ENCODE measurements around the gene ANO6. TPM values are rescaled to one million over a fixed set of nuclear protein-coding genes. Genes with fewer than 3 reads are reported as not detected.

Gene ANO6
- total RNA-seq, 1 donor from 2014 or later: 49.0 TPM

DNA sequence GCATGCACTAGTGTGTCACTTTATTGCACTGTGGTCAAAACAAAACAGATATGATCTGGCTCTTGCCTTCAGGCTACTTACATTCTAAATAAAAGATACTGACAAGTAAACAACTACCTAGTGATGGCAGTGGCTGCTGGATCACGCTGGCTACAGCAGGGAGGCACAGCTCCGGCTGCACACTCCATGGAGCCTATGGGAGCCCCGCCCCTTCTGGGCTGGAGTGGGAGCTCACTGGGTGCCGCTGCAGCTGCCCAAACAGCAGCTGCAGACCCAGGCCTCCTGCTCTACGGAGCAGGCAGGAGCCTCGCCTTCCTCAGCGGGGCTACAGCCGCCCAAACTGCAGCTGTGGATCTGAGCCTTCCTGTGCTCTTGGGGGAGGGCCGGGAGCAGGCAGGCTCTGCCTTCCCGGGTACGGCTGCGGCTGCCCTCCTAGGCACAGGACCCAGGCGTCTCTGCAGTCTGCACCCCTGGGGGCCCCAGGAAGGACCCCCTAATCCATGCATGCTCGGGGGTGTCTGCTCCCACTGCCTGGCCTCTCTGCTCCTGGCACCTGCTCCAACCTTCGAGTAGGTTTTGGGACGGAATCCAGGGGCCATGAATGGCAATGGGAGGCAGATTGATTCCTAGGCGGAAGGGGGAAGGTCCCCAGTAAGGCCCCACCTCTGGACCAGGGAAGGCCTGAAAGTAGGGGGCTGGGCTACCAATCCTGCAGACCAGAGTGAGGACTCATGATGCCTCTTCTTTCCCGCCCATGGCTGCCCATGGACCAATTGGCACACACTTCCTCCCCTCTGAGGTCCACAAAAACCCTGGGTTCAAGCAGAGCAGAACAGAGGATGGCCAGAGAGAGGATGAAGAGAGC, 253.1 kb downstream of the ANO6 start:
- H3K27ac Mint-ChIP-seq: no peak overlapping the region
- no peaks in the 10 kb centered on the region for H3K4me1 ChIP-seq
- no peaks in the 10 kb centered on the region for H3K36me3 ChIP-seq
- no peaks in the 10 kb centered on the region for H3K9me3 ChIP-seq (ENCODE audit: low read depth)
- H3K9ac ChIP-seq: no peak overlapping the region
- H3K4me2 ChIP-seq: no peak overlapping the region
- no peaks in the 10 kb centered on the region for H3K36me3 Mint-ChIP-seq
- H4K20me1 ChIP-seq (ENCODE audit: low read depth): no peaks in the 10 kb centered on the region
- H3K4me3 ChIP-seq: no peak overlapping the region
- TF ChIP-seq EZH2phosphoT487 (IDR thresholded peaks at IDR 0.05) (no peak), EZH2 (IDR thresholded peaks at IDR 0.05) (no peak)
- TF ChIP-seq, protein P1, sequence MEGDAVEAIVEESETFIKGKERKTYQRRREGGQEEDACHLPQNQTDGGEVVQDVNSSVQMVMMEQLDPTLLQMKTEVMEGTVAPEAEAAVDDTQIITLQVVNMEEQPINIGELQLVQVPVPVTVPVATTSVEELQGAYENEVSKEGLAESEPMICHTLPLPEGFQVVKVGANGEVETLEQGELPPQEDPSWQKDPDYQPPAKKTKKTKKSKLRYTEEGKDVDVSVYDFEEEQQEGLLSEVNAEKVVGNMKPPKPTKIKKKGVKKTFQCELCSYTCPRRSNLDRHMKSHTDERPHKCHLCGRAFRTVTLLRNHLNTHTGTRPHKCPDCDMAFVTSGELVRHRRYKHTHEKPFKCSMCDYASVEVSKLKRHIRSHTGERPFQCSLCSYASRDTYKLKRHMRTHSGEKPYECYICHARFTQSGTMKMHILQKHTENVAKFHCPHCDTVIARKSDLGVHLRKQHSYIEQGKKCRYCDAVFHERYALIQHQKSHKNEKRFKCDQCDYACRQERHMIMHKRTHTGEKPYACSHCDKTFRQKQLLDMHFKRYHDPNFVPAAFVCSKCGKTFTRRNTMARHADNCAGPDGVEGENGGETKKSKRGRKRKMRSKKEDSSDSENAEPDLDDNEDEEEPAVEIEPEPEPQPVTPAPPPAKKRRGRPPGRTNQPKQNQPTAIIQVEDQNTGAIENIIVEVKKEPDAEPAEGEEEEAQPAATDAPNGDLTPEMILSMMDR (IDR thresholded peaks at IDR 0.05): no peak
- H3K27me3 Mint-ChIP-seq (ENCODE audit: insufficient read depth, low read depth): peaks cover 7% of the 10 kb centered on the region
- no peaks in the 10 kb centered on the region for H3F3A ChIP-seq (ENCODE audit: low read depth)
- no peak overlapping the region for H2AFZ ChIP-seq (replicated peaks)
- H3K27me3 ChIP-seq: no peaks in the 10 kb centered on the region
- H3K4me1 Mint-ChIP-seq: peaks cover 2% of the 10 kb centered on the region
- peaks cover 3% of the 10 kb centered on the region for H3K9me3 Mint-ChIP-seq
- H3K79me2 ChIP-seq (ENCODE audit: low read depth): no peaks in the 10 kb centered on the region
- H3K27ac ChIP-seq: no peak overlapping the region
- H3K4me3 Mint-ChIP-seq: no peak overlapping the region
- no peak for DNase-seq (ENCODE audit: low spot score)

DNA sequence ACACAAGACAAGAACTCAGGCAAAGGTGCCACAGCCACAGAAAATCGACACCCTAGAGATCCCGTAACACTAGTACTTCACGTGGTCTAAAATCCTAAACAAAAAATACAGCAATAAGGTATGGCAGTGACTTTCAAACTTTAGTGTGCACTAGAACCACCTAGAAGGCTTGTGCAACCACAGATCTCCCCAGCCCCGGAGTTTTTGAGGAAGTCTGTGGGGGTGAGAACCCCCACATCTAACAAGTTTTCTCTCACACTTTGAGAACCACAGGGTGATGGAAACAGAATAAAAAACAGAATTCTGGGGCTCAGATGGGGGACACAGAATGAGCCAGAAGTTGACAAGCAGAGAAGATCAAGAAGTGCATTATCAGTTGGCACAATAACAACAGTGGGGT, 254.0 kb downstream of the ANO6 start:
- peaks cover 7% of the 10 kb centered on the region for H3K27me3 Mint-ChIP-seq (ENCODE audit: insufficient read depth, low read depth)
- H3K4me1 Mint-ChIP-seq: peaks cover 2% of the 10 kb centered on the region
- H3K36me3 Mint-ChIP-seq: no peaks in the 10 kb centered on the region
- Histone ChIP-seq H3K4me2 (no peak overlapping the region), H4K20me1 (ENCODE audit: low read depth) (no peaks in the 10 kb centered on the region), H3K4me3 (no peak overlapping the region), H3K4me1 (no peaks in the 10 kb centered on the region), H3K27me3 (no peaks in the 10 kb centered on the region), H2AFZ (replicated peaks) (no peak overlapping the region), H3K27ac (no peak overlapping the region), H3K9me3 (ENCODE audit: low read depth) (no peaks in the 10 kb centered on the region), H3F3A (ENCODE audit: low read depth) (no peaks in the 10 kb centered on the region), H3K9ac (no peak overlapping the region), H3K36me3 (no peaks in the 10 kb centered on the region), H3K79me2 (ENCODE audit: low read depth) (no peaks in the 10 kb centered on the region)
- H3K4me3 Mint-ChIP-seq: no peak overlapping the region
- TF ChIP-seq EZH2phosphoT487 (IDR thresholded peaks at IDR 0.05): no peak
- no peak for DNase-seq (ENCODE audit: low spot score)
- peaks cover 3% of the 10 kb centered on the region for H3K9me3 Mint-ChIP-seq
- no peak overlapping the region for H3K27ac Mint-ChIP-seq

DNA sequence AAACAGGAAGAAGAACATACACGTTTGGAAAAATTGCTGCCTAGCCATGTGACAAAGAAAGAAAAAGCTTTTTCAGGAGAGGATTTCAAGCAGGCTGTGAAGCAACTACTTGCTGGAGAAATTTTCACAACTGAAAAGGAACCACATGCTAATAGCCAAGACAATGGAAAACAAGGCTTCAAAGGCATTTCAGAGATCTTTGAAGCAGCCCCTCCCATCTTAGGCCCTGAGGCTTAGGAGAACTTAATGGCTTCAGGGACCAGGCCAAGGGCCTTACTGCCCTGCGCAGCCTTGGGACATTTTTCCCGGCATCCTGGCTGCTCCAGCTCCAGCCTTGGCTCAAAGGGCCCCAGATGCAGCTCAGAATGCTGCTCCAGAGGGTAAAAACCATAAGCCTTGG, 257.7 kb downstream of the ANO6 start:
- peaks cover 2% of the 10 kb centered on the region for H3K4me1 Mint-ChIP-seq
- no peaks in the 10 kb centered on the region for H3K27me3 ChIP-seq
- H3K9me3 Mint-ChIP-seq: peaks cover 10% of the 10 kb centered on the region
- no peaks in the 10 kb centered on the region for H3K36me3 Mint-ChIP-seq
- H3K36me3 ChIP-seq: no peaks in the 10 kb centered on the region
- no peaks in the 10 kb centered on the region for H4K20me1 ChIP-seq (ENCODE audit: low read depth)
- H3K4me2 ChIP-seq: no peak overlapping the region
- H3K9ac ChIP-seq: no peak overlapping the region
- TF ChIP-seq, protein P1 (IDR thresholded peaks at IDR 0.05): no peak
- no peak for TF ChIP-seq EZH2 (IDR thresholded peaks at IDR 0.05)
- TF ChIP-seq EZH2phosphoT487 (IDR thresholded peaks at IDR 0.05): no peak
- no peak overlapping the region for H3K27ac Mint-ChIP-seq
- no peaks in the 10 kb centered on the region for H3K4me1 ChIP-seq
- peak; percentile 5 for DNase-seq (ENCODE audit: low spot score)
- H3K27ac ChIP-seq: no peak overlapping the region
- no peaks in the 10 kb centered on the region for H3F3A ChIP-seq (ENCODE audit: low read depth)
- H3K4me3 Mint-ChIP-seq: no peak overlapping the region
- no peaks in the 10 kb centered on the region for H3K79me2 ChIP-seq (ENCODE audit: low read depth)
- H2AFZ ChIP-seq (replicated peaks): peak overlapping the region; percentile 20
- H3K27me3 Mint-ChIP-seq (ENCODE audit: insufficient read depth, low read depth): peaks cover 3% of the 10 kb centered on the region
- peaks cover under 1% of the 10 kb centered on the region for H3K9me3 ChIP-seq (ENCODE audit: low read depth)
- no peak overlapping the region for H3K4me3 ChIP-seq

DNA sequence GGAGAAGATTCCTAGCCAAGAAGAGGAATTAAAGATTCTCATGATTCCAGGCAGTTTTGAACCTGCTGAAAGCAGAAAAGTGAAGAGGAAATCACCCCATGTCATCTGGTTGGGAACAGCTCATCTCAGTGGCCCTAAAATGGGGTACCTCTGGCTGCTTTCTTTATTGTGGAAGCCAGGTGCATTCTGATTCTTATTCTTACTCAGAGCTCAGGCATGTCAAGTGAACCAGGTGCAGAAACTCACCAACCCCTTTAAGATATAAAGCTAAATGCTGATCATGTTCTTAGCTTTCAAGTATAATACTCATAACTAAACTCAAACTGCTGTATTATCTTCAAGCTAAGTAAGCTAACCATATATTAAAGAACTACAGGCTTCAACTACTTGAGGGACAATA, 259.7 kb downstream of the ANO6 start:
- Histone ChIP-seq H3K4me2 (no peak overlapping the region), H3K4me1 (no peaks in the 10 kb centered on the region), H3K9me3 (ENCODE audit: low read depth) (peaks cover 11% of the 10 kb centered on the region), H3K36me3 (no peaks in the 10 kb centered on the region), H3K4me3 (no peak overlapping the region), H2AFZ (replicated peaks) (no peak overlapping the region), H3F3A (ENCODE audit: low read depth) (no peaks in the 10 kb centered on the region), H3K9ac (no peak overlapping the region), H3K79me2 (ENCODE audit: low read depth) (no peaks in the 10 kb centered on the region), H4K20me1 (ENCODE audit: low read depth) (no peaks in the 10 kb centered on the region), H3K27me3 (no peaks in the 10 kb centered on the region), H3K27ac (no peak overlapping the region)
- H3K4me3 Mint-ChIP-seq: no peak overlapping the region
- no peaks in the 10 kb centered on the region for H3K36me3 Mint-ChIP-seq
- H3K27me3 Mint-ChIP-seq (ENCODE audit: insufficient read depth, low read depth): no peaks in the 10 kb centered on the region
- TF ChIP-seq, protein P1 (IDR thresholded peaks at IDR 0.05): no peak
- TF ChIP-seq EZH2phosphoT487 (IDR thresholded peaks at IDR 0.05): no peak
- no peak for TF ChIP-seq EZH2 (IDR thresholded peaks at IDR 0.05)
- no peak overlapping the region for H3K27ac Mint-ChIP-seq
- H3K9me3 Mint-ChIP-seq: peaks cover 9% of the 10 kb centered on the region
- H3K4me1 Mint-ChIP-seq: peaks cover 2% of the 10 kb centered on the region
- no peak for DNase-seq (ENCODE audit: low spot score)

Data from neural progenitor cell (in vitro differentiated cells).